ENCODE data around the gene BUD23.

- TF ChIP-seq POLR2A (IDR thresholded peaks at IDR 0.05; ENCODE audit: low read depth, low read length) (no peak), POLR2AphosphoS5 (IDR thresholded peaks at IDR 0.05; ENCODE audit: low read depth, low read length) (no peak), TAF1 (IDR thresholded peaks at IDR 0.05; ENCODE audit: borderline replicate concordance, low read depth, low read length) (no peak)
Measured at GRCh38 chr7:73663033-73663432, 20.4 kb upstream of the BUD23 start.

Measured in GM12892 (cell line).